K562 (cell line): ENCODE measurements around the gene ZNF358. TPM values are rescaled to one million over a fixed set of nuclear protein-coding genes. Genes with fewer than 3 reads are reported as not detected.
A peak's percentile ranks its signal among the peaks of the same experiment; 100 is the strongest.

Experiments used
- DPF2 ChIP-seq: fragments of 450-650 bp; IDR thresholded peaks from 2 replicates; pipeline ENCODE4 v1.6.1; 2016
- ELF4 ChIP-seq: fragments of 450-650 bp; formaldehyde crosslinking; IDR thresholded peaks from 2 replicates; pipeline ENCODE4 v1.4.0; 2022; ENCODE audit warnings: missing genetic modification characterization
- FOSL1 ChIP-seq: fragments of 200-800 bp; sonication (Bioruptor generic); conservative IDR thresholded peaks from 2 replicates; pipeline ENCODE4 v1.6.1; 2016; ENCODE audit warnings: missing genetic modification characterization, missing compliant biosample characterization
- KLF10 ChIP-seq: fragments of 250-450 bp; sonication (Bioruptor Pico); IDR thresholded peaks from 2 replicates; pipeline ENCODE4 v1.6.1; 2021; ENCODE audit warnings: matching md5 sums
- MEIS2 ChIP-seq: fragments of 450-650 bp; IDR thresholded peaks from 2 replicates; pipeline ENCODE4 v1.6.1; 2014; ENCODE audit warnings: mild to moderate bottlenecking; ENCODE audit not compliant: partially characterized antibody
- MTA3 ChIP-seq: fragments of 450-650 bp; formaldehyde crosslinking; IDR thresholded peaks from 2 replicates; pipeline ENCODE4 v1.6.1; 2017; ENCODE audit warnings: mild to moderate bottlenecking, borderline replicate concordance
- MYNN ChIP-seq, 2 experiments: sonication (generic); formaldehyde crosslinking in 1 of 2; IDR thresholded peaks; 2 replicates each; pipeline versions ENCODE4 v1.5.0 to v1.6.1; 2016 to 2020; ENCODE audit warnings: antibody characterized with exemption in 1 of 2, missing genetic modification reagents in 1 of 2
- NBN ChIP-seq: fragments of 450-650 bp; IDR thresholded peaks from 2 replicates; pipeline ENCODE4 v1.6.1; 2016; ENCODE audit warnings: low read depth, mild to moderate bottlenecking
- NFATC3 ChIP-seq: fragments of 450-650 bp; IDR thresholded peaks from 2 replicates; pipeline ENCODE4 v1.6.1; 2017; ENCODE audit warnings: mild to moderate bottlenecking
- NFYB ChIP-seq: IDR thresholded peaks from 2 replicates; pipeline ENCODE4 v1.6.1; 2011; ENCODE audit warnings: mild to moderate bottlenecking, moderate library complexity; ENCODE audit not compliant: insufficient read length; ENCODE audit errors: extremely low read depth
- NR4A1 ChIP-seq, 2 experiments: fragments of 250-450 bp in 1 of 2; fragments of 450-650 bp in 1 of 2; sonication (Bioruptor Pico) in 1 of 2; IDR thresholded peaks; 2 replicates each; pipeline versions ENCODE4 v1.4.0 to v1.6.1; 2016 to 2020; ENCODE audit warnings: mild to moderate bottlenecking in 2 of 2, missing compliant biosample characterization in 1 of 2, missing genetic modification characterization in 1 of 2, moderate library complexity in 1 of 2
- PHF8 ChIP-seq: fragments of 200-600 bp; sonication (generic); IDR thresholded peaks from 2 replicates; pipeline ENCODE4 v1.6.1; 2012; ENCODE audit warnings: mixed run types, mild to moderate bottlenecking, inconsistent platforms, low read length, moderate library complexity, borderline replicate concordance
- PKNOX1 ChIP-seq: fragments of 450-650 bp; IDR thresholded peaks from 2 replicates; pipeline ENCODE4 v1.6.1; 2016
- RB1 ChIP-seq: fragments of 450-650 bp; IDR thresholded peaks from 2 replicates; pipeline ENCODE4 v1.6.1; 2017; ENCODE audit warnings: low read depth, mild to moderate bottlenecking
- SNRNP70 ChIP-seq: fragments of 200-400 bp; formaldehyde crosslinking; optimal IDR thresholded peaks from 2 replicates; pipeline ENCODE3; 2017; ENCODE audit warnings: low read depth, low read length
- SRF ChIP-seq, 2 experiments: fragments of 250-450, 450-650 bp in 1 of 2; sonication (Bioruptor Pico) in 1 of 2; sonication (generic) in 1 of 2; formaldehyde crosslinking; IDR thresholded peaks; 2 replicates each; pipeline versions ENCODE4 v1.5.0 to v1.5.1; 2020 to 2022; ENCODE audit warnings: mild to moderate bottlenecking in 1 of 2, missing genetic modification reagents in 1 of 2
- ZNF263 ChIP-seq: sonication (generic); formaldehyde crosslinking; IDR thresholded peaks from 2 replicates; pipeline ENCODE4 v1.8.0; 2022; ENCODE audit warnings: mild to moderate bottlenecking, missing genetic modification reagents, borderline replicate concordance
- ZNF316 ChIP-seq: fragments of 450-650 bp; IDR thresholded peaks from 2 replicates; pipeline ENCODE4 v1.6.1; 2016
- polyA plus RNA-seq, 8 experiments: library from polyadenylated mRNA; depleted of rRNA in 4 of 8; stranded (reverse) in 5 of 8; unstranded in 3 of 8; fragments of >200 nt; fragmentation: Nextera tagmentation in 2 of 8; fragmentation: Illumina TruSeq in 1 of 8; extraction: Ambion mirVana in 2 of 8; extraction: Trizol in 1 of 8; gene quantifications; 2 replicates each; pipeline versions ENCODE4 v1.2.1 to v1.2.3, GENCODE V29; 2011 to 2014; ENCODE audit warnings: inconsistent platforms in 1 of 8, missing spikeins in 1 of 8
- total RNA-seq, 7 experiments: library from RNA; depleted of rRNA in 6 of 7; stranded (reverse); fragments of >200 nt in 6 of 7; fragmentation: Illumina TruSeq in 2 of 7; extraction: Trizol in 2 of 7; gene quantifications; 2 replicates each; pipeline versions ENCODE4 v1.2.1 to v1.2.3, GENCODE V29; 2011 to 2021; ENCODE audit warnings: low replicate concordance in 1 of 7
- TF ChIP-seq, protein P1 (sequence below): sonication (generic); formaldehyde crosslinking; IDR thresholded peaks from 2 replicates; pipeline ENCODE4 v1.8.1; 2022; ENCODE audit warnings: missing genetic modification reagents
- TF ChIP-seq, protein P2 (sequence below): fragments of 450-650 bp; conservative IDR thresholded peaks from 2 replicates; pipeline ENCODE4 v1.6.1; 2016; ENCODE audit warnings: missing genetic modification characterization, low read depth, mild to moderate bottlenecking, control low read depth, missing compliant biosample characterization
- TF ChIP-seq, protein P3 (sequence below), 3 experiments: IDR thresholded peaks in 2 of 3; conservative IDR thresholded peaks in 1 of 3; 2 replicates each; pipeline ENCODE4 v1.5.1; 2011 to 2012; ENCODE audit warnings: low read length in 3 of 3, mild to moderate bottlenecking in 3 of 3, control low read depth in 2 of 3, improper control_type of control experiment in 1 of 3, inconsistent platforms in 1 of 3, low read depth in 1 of 3, mixed read lengths in 1 of 3, moderate library complexity in 1 of 3; ENCODE audit not compliant: insufficient read depth in 2 of 3
- TF ChIP-seq, protein P4 (sequence below): fragments of 450-650 bp; formaldehyde crosslinking; IDR thresholded peaks from 2 replicates; pipeline ENCODE4 v1.4.0; 2020; ENCODE audit warnings: mild to moderate bottlenecking, mixed read lengths

Gene ZNF358
- total and polyA plus RNA-seq, 9 of the 15 experiments (the other 6 are each of a cell fraction or from before 2014, with no cell fraction given): 0.04 to 17.2 (median 4.9) TPM

- TF ChIP-seq, protein P1, sequence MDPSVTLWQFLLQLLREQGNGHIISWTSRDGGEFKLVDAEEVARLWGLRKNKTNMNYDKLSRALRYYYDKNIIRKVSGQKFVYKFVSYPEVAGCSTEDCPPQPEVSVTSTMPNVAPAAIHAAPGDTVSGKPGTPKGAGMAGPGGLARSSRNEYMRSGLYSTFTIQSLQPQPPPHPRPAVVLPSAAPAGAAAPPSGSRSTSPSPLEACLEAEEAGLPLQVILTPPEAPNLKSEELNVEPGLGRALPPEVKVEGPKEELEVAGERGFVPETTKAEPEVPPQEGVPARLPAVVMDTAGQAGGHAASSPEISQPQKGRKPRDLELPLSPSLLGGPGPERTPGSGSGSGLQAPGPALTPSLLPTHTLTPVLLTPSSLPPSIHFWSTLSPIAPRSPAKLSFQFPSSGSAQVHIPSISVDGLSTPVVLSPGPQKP (CRISPR knock-in tag): no peak
- TF ChIP-seq, protein P2, sequence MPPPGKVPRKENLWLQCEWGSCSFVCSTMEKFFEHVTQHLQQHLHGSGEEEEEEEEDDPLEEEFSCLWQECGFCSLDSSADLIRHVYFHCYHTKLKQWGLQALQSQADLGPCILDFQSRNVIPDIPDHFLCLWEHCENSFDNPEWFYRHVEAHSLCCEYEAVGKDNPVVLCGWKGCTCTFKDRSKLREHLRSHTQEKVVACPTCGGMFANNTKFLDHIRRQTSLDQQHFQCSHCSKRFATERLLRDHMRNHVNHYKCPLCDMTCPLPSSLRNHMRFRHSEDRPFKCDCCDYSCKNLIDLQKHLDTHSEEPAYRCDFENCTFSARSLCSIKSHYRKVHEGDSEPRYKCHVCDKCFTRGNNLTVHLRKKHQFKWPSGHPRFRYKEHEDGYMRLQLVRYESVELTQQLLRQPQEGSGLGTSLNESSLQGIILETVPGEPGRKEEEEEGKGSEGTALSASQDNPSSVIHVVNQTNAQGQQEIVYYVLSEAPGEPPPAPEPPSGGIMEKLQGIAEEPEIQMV: no peak
- 0 out of 2 replicates have a peak, but pooled peaks have one; percentile 11 for TF ChIP-seq ELF4 (CRISPR knock-in tag)
- TF ChIP-seq NBN: no peak
- TF ChIP-seq SNRNP70: no peak
- TF ChIP-seq, protein P3, sequence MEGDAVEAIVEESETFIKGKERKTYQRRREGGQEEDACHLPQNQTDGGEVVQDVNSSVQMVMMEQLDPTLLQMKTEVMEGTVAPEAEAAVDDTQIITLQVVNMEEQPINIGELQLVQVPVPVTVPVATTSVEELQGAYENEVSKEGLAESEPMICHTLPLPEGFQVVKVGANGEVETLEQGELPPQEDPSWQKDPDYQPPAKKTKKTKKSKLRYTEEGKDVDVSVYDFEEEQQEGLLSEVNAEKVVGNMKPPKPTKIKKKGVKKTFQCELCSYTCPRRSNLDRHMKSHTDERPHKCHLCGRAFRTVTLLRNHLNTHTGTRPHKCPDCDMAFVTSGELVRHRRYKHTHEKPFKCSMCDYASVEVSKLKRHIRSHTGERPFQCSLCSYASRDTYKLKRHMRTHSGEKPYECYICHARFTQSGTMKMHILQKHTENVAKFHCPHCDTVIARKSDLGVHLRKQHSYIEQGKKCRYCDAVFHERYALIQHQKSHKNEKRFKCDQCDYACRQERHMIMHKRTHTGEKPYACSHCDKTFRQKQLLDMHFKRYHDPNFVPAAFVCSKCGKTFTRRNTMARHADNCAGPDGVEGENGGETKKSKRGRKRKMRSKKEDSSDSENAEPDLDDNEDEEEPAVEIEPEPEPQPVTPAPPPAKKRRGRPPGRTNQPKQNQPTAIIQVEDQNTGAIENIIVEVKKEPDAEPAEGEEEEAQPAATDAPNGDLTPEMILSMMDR (IDR thresholded peaks at IDR 0.05 in 2 of 3, conservative IDR thresholded peaks at IDR 0.05 in 1 of 3; ENCODE audit: insufficient read depth in 2 of 3, low read depth in 1 of 3, low read length in 3 of 3): 0 out of 6 replicates have a peak, but pooled peaks of 1 of the 3 experiments have one; percentile 1
- peak; percentile 5 for TF ChIP-seq MEIS2
- no peak for TF ChIP-seq MTA3
- no peak for TF ChIP-seq NFYB
- TF ChIP-seq ZNF263: peak; percentile 61; the same call in 1 of the 2 replicates
- no peak for TF ChIP-seq ZNF316
- TF ChIP-seq, protein P4, sequence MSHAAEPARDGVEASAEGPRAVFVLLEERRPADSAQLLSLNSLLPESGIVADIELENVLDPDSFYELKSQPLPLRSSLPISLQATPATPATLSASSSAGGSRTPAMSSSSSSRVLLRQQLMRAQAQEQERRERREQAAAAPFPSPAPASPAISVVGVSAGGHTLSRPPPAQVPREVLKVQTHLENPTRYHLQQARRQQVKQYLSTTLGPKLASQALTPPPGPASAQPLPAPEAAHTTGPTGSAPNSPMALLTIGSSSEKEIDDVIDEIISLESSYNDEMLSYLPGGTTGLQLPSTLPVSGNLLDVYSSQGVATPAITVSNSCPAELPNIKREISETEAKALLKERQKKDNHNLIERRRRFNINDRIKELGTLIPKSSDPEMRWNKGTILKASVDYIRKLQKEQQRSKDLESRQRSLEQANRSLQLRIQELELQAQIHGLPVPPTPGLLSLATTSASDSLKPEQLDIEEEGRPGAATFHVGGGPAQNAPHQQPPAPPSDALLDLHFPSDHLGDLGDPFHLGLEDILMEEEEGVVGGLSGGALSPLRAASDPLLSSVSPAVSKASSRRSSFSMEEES (CRISPR knock-in tag): no peak
- TF ChIP-seq PHF8: no peak
- peak; percentile 21; the same call in 1 of the 2 replicates for TF ChIP-seq PKNOX1
- peak; percentile 75 for TF ChIP-seq FOSL1 (tag)
- no peak for TF ChIP-seq KLF10 (CRISPR knock-in tag)
- peak in 1 of 2 experiments; percentile 58; a peak in 1 of 4 replicates for TF ChIP-seq SRF (CRISPR knock-in tag; IDR thresholded peaks at IDR 0.05)
- peak; percentile 33; the same call in 1 of the 2 replicates for TF ChIP-seq DPF2
- TF ChIP-seq NFATC3: no peak
- no peak for TF ChIP-seq RB1
- TF ChIP-seq MYNN (IDR thresholded peaks at IDR 0.05): 0 out of 2 replicates have a peak, but pooled peaks have one; percentile 22
- no peak for TF ChIP-seq MYNN (CRISPR knock-in tag; IDR thresholded peaks at IDR 0.05)
- no peak for TF ChIP-seq NR4A1 (CRISPR knock-in tag; IDR thresholded peaks at IDR 0.05)
- TF ChIP-seq NR4A1 (tag; IDR thresholded peaks at IDR 0.05): no peak
Measured at GRCh38 chr19:7507884-7508283, 8.0 kb upstream of the ZNF358 start (continued).
